ENCODE results near the gene BSDC1. TPM values are rescaled to one million over a fixed set of nuclear protein-coding genes. Genes with fewer than 3 reads are reported as not detected.
A peak's percentile ranks its signal among the peaks of the same experiment; 100 is the strongest.

BSDC1 gene
- total and polyA plus RNA-seq, 2 of the 13 experiments (the other 11 are each of a cell fraction or from before 2014, with no cell fraction given) = 40.3 to 64.2 TPM

DNA sequence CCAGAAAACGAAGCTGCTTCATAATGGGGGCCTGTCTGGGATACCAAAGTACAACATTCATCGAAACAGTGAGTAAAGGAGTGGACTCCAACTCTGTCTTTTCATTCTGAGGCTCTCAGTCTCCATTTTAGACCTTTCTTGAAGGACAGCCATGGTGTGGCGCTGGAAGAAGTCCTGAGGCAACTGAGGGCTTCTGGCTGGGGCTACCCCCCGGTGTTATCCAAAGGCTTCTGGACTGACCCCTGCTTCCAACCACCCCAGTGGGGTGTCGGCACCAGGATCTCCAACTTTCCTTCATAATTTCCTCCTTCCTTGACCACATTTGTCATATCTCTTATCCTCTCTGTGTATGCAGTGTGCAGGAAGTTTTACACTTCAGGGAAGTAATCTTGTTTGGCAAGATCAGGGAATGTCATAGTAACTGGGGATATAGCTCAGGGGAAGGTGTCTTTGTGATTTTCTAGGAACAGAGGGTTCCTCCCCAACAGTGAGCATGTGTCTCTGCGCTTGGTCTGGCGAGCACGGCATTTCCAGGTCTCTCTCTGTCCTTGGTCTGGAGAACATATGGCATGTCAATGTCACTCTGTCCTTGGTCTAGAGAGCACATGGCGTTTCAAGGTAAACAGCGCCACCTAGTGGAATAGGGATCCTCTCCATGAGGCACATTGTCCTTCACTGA lies 19.4 kb upstream of the BSDC1 start (continued):
- TF ChIP-seq, protein P1, sequence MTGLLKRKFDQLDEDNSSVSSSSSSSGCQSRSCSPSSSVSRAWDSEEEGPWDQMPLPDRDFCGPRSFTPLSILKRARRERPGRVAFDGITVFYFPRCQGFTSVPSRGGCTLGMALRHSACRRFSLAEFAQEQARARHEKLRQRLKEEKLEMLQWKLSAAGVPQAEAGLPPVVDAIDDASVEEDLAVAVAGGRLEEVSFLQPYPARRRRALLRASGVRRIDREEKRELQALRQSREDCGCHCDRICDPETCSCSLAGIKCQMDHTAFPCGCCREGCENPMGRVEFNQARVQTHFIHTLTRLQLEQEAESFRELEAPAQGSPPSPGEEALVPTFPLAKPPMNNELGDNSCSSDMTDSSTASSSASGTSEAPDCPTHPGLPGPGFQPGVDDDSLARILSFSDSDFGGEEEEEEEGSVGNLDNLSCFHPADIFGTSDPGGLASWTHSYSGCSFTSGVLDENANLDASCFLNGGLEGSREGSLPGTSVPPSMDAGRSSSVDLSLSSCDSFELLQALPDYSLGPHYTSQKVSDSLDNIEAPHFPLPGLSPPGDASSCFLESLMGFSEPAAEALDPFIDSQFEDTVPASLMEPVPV (CRISPR knock-in tag; IDR thresholded peaks at IDR 0.05) = no peak
- TF ChIP-seq, protein P2, sequence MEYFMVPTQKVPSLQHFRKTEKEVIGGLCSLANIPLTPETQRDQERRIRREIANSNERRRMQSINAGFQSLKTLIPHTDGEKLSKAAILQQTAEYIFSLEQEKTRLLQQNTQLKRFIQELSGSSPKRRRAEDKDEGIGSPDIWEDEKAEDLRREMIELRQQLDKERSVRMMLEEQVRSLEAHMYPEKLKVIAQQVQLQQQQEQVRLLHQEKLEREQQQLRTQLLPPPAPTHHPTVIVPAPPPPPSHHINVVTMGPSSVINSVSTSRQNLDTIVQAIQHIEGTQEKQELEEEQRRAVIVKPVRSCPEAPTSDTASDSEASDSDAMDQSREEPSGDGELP (IDR thresholded peaks at IDR 0.05; ENCODE audit: borderline replicate concordance, low read depth) = peak; percentile 82; the same call in 1 of the 2 replicates
- TF ChIP-seq, protein P3, sequence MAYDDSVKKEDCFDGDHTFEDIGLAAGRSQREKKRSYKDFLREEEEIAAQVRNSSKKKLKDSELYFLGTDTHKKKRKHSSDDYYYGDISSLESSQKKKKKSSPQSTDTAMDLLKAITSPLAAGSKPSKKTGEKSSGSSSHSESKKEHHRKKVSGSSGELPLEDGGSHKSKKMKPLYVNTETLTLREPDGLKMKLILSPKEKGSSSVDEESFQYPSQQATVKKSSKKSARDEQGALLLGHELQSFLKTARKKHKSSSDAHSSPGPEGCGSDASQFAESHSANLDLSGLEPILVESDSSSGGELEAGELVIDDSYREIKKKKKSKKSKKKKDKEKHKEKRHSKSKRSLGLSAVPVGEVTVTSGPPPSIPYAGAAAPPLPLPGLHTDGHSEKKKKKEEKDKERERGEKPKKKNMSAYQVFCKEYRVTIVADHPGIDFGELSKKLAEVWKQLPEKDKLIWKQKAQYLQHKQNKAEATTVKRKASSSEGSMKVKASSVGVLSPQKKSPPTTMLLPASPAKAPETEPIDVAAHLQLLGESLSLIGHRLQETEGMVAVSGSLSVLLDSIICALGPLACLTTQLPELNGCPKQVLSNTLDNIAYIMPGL (CRISPR knock-in tag; IDR thresholded peaks at IDR 0.05; ENCODE audit: borderline replicate concordance in 1 of 2, low read depth in 1 of 2) = peak; percentile 74 to 81; a peak in 3 of 4 replicates
- TF ChIP-seq ZNF850 (CRISPR knock-in tag; conservative IDR thresholded peaks at IDR 0.05) (no peak), ZNF430 (CRISPR knock-in tag; IDR thresholded peaks at IDR 0.05) (peak; percentile 35; the same call in 1 of the 2 replicates), CHCHD3 (CRISPR knock-in tag; IDR thresholded peaks at IDR 0.05) (no peak), U2AF1 (optimal IDR thresholded peaks at IDR 0.05; ENCODE audit: low read depth, low read length) (no peak), ZNF605 (CRISPR knock-in tag; IDR thresholded peaks at IDR 0.05) (no peak), RAD21 (CRISPR knock-in tag; IDR thresholded peaks at IDR 0.05) (peak; percentile 89), LCORL (IDR thresholded peaks at IDR 0.05) (no peak), LCORL (CRISPR knock-in tag; IDR thresholded peaks at IDR 0.05) (0 out of 2 replicates have a peak, but pooled peaks have one; percentile 44), KLF16 (CRISPR knock-in tag; IDR thresholded peaks at IDR 0.05) (0 out of 4 replicates have a peak, but pooled peaks of 1 of the 2 experiments have one; percentile 30), TOPORS (CRISPR knock-in tag; IDR thresholded peaks at IDR 0.05) (no peak), FOXP1 (IDR thresholded peaks at IDR 0.05) (no peak), FOXP1 (CRISPR knock-in tag; IDR thresholded peaks at IDR 0.05) (no peak), ZNF777 (CRISPR knock-in tag; IDR thresholded peaks at IDR 0.05) (no peak), SMAD3 (CRISPR knock-in tag; IDR thresholded peaks at IDR 0.05) (0 out of 2 replicates have a peak, but pooled peaks have one; percentile 57), CBFB (CRISPR knock-in tag; IDR thresholded peaks at IDR 0.05) (peak; percentile 30; the same call in 1 of the 2 replicates)
- TF ChIP-seq, protein P4, sequence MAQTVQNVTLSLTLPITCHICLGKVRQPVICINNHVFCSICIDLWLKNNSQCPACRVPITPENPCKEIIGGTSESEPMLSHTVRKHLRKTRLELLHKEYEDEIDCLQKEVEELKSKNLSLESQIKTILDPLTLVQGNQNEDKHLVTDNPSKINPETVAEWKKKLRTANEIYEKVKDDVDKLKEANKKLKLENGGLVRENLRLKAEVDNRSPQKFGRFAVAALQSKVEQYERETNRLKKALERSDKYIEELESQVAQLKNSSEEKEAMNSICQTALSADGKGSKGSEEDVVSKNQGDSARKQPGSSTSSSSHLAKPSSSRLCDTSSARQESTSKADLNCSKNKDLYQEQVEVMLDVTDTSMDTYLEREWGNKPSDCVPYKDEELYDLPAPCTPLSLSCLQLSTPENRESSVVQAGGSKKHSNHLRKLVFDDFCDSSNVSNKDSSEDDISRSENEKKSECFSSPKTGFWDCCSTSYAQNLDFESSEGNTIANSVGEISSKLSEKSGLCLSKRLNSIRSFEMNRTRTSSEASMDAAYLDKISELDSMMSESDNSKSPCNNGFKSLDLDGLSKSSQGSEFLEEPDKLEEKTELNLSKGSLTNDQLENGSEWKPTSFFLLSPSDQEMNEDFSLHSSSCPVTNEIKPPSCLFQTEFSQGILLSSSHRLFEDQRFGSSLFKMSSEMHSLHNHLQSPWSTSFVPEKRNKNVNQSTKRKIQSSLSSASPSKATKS (CRISPR knock-in tag; IDR thresholded peaks at IDR 0.05) = no peak
- TF ChIP-seq, protein P5, sequence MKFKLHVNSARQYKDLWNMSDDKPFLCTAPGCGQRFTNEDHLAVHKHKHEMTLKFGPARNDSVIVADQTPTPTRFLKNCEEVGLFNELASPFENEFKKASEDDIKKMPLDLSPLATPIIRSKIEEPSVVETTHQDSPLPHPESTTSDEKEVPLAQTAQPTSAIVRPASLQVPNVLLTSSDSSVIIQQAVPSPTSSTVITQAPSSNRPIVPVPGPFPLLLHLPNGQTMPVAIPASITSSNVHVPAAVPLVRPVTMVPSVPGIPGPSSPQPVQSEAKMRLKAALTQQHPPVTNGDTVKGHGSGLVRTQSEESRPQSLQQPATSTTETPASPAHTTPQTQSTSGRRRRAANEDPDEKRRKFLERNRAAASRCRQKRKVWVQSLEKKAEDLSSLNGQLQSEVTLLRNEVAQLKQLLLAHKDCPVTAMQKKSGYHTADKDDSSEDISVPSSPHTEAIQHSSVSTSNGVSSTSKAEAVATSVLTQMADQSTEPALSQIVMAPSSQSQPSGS (CRISPR knock-in tag; IDR thresholded peaks at IDR 0.05) = peak; percentile 31; the same call in 1 of the 2 replicates
- TF ChIP-seq, protein P6, sequence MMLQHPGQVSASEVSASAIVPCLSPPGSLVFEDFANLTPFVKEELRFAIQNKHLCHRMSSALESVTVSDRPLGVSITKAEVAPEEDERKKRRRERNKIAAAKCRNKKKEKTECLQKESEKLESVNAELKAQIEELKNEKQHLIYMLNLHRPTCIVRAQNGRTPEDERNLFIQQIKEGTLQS (CRISPR knock-in tag; IDR thresholded peaks at IDR 0.05) = no peak

Data from HepG2 (cell line).